Prostate gland (tissue), 2 donors: ENCODE results near the gene OTOP3.

Experiments used
- POLR2A ChIP-seq: fragments of 450-650 bp; IDR thresholded peaks from one replicate; pipeline ENCODE4 v1.6.1; 2016; ENCODE audit warnings: antibody characterized with exemption, mild to moderate bottlenecking
- TF ChIP-seq, protein P1 (sequence below), 4 experiments: fragments of 200-600 bp in 2 of 4; fragments of 450-650 bp in 2 of 4; sonication (generic) in 2 of 4; IDR thresholded peaks; 1 replicate in 3 of 4; 2 replicates in 1 of 4; pipeline ENCODE4 v1.5.1; 2016 to 2019; ENCODE audit warnings: antibody characterized with exemption in 4 of 4, mild to moderate bottlenecking in 2 of 4, moderate library complexity in 2 of 4

DNA sequence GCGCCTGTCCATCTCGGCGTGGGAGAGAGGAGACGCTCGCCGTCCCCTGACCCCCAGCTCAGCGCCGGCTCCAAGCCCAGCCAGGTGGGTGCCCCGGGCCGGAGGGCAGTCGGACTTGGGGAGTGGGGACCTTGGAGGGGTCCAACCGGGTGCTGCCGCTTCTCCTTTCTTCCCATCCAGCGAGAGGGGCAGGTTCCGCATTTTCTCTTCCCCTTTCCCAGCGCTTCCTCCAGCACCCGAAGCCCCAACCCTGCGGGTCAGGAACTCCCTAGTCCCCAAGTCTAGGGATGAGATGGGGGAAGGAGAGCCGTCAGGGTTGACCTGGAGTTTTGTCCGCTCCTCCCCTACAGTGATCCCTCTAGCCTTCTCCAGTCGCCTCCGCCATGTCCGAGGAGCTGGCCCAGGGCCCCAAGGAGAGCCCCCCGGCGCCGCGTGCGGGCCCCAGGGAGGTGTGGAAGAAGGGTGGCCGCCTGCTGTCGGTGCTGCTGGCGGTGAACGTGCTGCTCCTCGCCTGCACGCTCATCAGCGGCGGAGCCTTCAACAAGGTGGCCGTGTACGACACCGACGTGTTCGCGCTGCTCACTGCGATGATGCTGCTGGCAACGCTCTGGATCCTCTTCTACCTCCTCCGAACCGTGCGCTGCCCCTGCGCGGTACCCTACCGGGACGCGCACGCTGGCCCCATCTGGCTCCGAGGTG is 11.3 kb upstream of the OTOP3 start, which contains the start of gene OTOP2:
- TF ChIP-seq, protein P1, sequence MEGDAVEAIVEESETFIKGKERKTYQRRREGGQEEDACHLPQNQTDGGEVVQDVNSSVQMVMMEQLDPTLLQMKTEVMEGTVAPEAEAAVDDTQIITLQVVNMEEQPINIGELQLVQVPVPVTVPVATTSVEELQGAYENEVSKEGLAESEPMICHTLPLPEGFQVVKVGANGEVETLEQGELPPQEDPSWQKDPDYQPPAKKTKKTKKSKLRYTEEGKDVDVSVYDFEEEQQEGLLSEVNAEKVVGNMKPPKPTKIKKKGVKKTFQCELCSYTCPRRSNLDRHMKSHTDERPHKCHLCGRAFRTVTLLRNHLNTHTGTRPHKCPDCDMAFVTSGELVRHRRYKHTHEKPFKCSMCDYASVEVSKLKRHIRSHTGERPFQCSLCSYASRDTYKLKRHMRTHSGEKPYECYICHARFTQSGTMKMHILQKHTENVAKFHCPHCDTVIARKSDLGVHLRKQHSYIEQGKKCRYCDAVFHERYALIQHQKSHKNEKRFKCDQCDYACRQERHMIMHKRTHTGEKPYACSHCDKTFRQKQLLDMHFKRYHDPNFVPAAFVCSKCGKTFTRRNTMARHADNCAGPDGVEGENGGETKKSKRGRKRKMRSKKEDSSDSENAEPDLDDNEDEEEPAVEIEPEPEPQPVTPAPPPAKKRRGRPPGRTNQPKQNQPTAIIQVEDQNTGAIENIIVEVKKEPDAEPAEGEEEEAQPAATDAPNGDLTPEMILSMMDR (IDR thresholded peaks at IDR 0.05), result no peak
- TF ChIP-seq POLR2A, result no peak
